Measurements from ENCODE around the gene DUS1L.

DNA sequence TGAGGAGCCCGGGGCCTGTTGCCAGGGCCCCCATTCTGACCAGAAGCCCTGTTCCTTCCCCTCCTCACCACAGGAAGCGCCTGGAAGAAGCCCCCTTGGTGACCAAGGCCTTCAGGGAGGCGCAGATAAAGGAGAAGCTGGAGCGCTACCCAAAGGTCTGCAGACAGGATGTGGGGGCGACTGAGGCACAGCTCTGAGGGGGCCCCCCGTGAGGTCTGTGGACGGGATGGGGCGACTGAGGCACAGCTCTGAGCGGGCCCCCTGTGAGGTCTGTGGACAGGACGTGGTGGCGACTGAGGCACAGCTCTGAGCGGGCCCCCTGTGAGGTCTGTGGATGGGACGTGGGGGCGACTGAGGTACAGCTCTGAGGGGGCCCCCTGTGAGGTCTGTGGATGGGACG lies 56.2 kb downstream of the DUS1L start:
- TF ChIP-seq, protein P1, sequence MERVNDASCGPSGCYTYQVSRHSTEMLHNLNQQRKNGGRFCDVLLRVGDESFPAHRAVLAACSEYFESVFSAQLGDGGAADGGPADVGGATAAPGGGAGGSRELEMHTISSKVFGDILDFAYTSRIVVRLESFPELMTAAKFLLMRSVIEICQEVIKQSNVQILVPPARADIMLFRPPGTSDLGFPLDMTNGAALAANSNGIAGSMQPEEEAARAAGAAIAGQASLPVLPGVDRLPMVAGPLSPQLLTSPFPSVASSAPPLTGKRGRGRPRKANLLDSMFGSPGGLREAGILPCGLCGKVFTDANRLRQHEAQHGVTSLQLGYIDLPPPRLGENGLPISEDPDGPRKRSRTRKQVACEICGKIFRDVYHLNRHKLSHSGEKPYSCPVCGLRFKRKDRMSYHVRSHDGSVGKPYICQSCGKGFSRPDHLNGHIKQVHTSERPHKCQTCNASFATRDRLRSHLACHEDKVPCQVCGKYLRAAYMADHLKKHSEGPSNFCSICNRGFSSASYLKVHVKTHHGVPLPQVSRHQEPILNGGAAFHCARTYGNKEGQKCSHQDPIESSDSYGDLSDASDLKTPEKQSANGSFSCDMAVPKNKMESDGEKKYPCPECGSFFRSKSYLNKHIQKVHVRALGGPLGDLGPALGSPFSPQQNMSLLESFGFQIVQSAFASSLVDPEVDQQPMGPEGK (CRISPR knock-in tag; IDR thresholded peaks at IDR 0.05; ENCODE audit: borderline replicate concordance) = no peak
- TF ChIP-seq, protein P2, sequence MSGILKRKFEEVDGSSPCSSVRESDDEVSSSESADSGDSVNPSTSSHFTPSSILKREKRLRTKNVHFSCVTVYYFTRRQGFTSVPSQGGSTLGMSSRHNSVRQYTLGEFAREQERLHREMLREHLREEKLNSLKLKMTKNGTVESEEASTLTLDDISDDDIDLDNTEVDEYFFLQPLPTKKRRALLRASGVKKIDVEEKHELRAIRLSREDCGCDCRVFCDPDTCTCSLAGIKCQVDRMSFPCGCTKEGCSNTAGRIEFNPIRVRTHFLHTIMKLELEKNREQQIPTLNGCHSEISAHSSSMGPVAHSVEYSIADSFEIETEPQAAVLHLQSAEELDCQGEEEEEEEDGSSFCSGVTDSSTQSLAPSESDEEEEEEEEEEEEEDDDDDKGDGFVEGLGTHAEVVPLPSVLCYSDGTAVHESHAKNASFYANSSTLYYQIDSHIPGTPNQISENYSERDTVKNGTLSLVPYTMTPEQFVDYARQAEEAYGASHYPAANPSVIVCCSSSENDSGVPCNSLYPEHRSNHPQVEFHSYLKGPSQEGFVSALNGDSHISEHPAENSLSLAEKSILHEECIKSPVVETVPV (CRISPR knock-in tag; IDR thresholded peaks at IDR 0.05) = no peak
- no peak for TF ChIP-seq TCF4 (CRISPR knock-in tag; IDR thresholded peaks at IDR 0.05; ENCODE audit: borderline replicate concordance)
- no peak for TF ChIP-seq RARB (CRISPR knock-in tag; IDR thresholded peaks at IDR 0.05)
- no peak for TF ChIP-seq TOX (CRISPR knock-in tag; IDR thresholded peaks at IDR 0.05; ENCODE audit: borderline replicate concordance)
- no peak for TF ChIP-seq PPARA (CRISPR knock-in tag; IDR thresholded peaks at IDR 0.05; ENCODE audit: borderline replicate concordance)
- TF ChIP-seq, protein P3, sequence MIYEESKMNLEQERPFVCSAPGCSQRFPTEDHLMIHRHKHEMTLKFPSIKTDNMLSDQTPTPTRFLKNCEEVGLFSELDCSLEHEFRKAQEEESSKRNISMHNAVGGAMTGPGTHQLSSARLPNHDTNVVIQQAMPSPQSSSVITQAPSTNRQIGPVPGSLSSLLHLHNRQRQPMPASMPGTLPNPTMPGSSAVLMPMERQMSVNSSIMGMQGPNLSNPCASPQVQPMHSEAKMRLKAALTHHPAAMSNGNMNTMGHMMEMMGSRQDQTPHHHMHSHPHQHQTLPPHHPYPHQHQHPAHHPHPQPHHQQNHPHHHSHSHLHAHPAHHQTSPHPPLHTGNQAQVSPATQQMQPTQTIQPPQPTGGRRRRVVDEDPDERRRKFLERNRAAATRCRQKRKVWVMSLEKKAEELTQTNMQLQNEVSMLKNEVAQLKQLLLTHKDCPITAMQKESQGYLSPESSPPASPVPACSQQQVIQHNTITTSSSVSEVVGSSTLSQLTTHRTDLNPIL (CRISPR knock-in tag; IDR thresholded peaks at IDR 0.05; ENCODE audit: low read depth) = no peak
- no peak for TF ChIP-seq ARNTL (CRISPR knock-in tag; IDR thresholded peaks at IDR 0.05; ENCODE audit: borderline replicate concordance, low read depth)
- TF ChIP-seq ZNF565 (CRISPR knock-in tag; conservative IDR thresholded peaks at IDR 0.05; ENCODE audit: low read depth) = no peak
- TF ChIP-seq ZFP30 (CRISPR knock-in tag; IDR thresholded peaks at IDR 0.05) = no peak
- no peak for TF ChIP-seq ZFP3 (CRISPR knock-in tag; IDR thresholded peaks at IDR 0.05)
